Hematopoietic multipotent progenitor cell treated with erythropoietin and hydrocortisone succinate and interleukin-3 and kit ligand, for 17 days (in vitro differentiated cells): Measurements from ENCODE around the gene NR5A1.

Source experiments
- DNase-seq: peaks from one replicate; pipeline ENCODE4 v3.0.0-alpha.2; 2015; ENCODE audit warnings: low spot score

The NR5A1 gene

DNA sequence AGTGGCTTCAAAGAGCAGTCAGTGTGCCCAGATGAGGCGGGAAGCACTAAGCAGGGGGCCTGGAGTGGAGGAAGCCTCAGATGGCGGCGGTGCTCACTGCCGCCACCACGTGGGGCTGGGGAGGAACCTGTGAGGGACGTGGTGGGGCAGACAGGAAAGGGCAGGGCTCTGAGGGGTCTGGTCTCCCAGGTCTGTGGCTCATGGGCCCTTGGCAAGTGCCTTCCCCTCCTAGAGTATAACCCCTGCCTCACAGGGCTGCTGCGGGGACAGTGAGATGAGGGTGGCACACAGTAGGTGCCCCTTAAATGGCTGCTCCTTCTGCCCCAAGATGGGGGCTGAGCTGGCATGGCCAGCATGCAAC lies 26.6 kb downstream of the NR5A1 start:
- no peak for DNase-seq

- DNase-seq = no peak
These were observed 27.1 kb downstream of the NR5A1 start for GRCh38 chr9:124479947-124480620.

- no peak for DNase-seq
These were observed 27.8 kb downstream of the NR5A1 start for GRCh38 chr9:124479371-124479770.

DNA sequence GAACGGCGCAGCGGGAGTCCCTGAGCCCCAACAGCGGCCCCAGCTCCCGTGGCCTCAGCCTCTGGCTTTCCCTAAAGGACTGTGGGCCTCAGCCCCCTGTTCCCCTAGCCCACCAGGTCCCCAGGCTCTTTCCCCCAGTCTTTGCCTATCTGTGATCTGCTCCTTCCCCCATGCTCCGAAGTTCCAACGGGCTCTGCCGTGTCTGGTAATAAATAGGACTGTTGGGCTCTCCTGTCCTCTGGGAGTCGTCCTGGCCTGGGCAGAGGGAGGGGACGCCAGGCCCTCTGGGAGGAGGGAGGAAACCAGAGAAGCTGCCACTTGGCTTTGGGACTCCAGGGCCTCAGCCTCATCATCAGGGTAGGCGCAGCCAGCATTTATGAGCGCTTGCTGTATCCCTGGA lies 28.8 kb downstream of the NR5A1 start:
- DNase-seq = no peak

- DNase-seq = no peak
These were observed 29.4 kb downstream of the NR5A1 start for GRCh38 chr9:124477648-124478285.

DNA sequence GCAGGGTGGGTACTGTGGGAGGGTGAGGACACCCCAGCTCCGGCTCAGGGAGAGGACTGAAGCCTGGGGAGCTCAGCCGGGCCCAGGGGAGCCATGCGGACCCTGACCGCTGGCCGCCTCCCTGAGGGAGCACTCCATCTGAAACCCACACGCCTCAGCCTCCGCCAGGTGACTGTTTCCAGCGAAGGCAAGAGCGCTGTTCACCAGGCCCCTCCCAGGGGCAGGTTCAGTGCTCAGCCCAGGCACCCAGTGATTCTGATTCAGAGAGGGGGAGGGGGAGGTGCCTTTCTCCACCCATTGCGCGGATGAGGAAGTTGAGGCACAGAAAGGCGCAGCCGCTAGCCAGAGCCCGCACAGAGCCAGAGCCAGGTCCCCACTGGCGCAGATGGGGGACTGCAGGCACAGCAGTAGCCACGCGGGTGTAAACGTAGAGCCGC lies 30.0 kb downstream of the NR5A1 start:
- DNase-seq = no peak

DNA sequence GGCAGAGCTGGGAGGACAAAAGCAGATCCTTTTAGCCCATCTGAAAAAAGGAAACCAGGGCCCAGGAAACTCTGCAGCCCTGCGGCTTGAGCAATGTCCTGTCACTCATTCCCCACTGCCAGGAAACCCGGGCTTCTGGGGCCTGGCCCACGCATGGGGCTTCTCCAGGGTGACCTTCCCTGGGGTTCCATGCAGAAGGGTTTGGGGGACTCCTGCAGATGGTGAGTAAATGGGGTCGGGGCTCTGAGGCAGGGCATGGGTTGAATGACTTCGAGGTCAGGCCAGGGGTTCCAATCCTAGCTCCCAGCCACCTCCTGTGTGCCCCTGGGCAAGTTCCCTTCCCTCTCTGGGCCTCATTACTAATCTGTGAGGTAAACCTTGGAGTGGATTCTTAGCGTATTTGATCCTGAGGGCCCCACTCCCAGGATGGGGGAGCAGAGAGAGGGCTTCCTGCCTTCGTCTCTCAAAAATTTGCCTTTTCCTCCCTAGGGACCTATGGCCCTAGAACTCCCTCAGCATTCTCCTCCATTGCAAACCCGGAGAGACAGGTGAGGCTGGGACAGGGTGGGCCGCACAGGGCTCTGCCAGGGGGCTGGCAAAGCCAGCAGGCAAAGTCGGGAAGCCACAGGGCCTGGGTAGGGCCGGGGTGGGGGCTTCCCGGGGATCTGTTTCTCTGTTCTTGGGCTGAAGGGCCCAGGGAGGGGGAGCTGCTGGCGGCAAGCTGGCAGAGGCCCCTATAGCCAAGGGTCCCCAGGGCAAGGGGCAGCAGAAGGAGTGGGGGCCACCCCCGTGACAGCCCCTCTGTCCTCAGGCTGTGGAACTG lies 31.1 kb downstream of the NR5A1 start:
- DNase-seq = no peak

- DNase-seq = no peak
These were observed 31.9 kb downstream of the NR5A1 start for GRCh38 chr9:124475158-124475867.

DNA sequence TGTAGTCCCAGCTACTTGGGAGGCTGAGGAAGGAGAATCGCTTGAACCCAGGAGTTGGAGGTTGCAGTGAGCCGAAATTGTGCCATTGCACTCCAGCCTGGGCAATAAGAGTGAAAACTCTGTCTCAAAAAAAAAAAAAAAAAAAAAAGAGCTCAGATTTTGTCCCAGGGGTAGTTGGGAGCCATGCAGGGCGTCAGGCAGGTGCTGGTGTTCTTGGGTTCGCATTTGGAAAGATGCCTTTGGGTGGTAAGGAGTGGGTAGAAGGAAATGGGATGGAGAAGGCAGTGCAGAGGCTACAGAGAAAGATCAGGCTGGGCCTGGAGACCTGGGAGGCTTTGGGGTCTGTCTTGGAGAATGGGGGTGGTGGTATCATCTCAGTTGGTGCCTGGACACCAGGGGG lies 33.0 kb downstream of the NR5A1 start:
- no peak for DNase-seq

- no peak for DNase-seq
These were observed 33.9 kb downstream of the NR5A1 start for GRCh38 chr9:124473310-124473709.

- no peak for DNase-seq
These were observed 34.4 kb downstream of the NR5A1 start for GRCh38 chr9:124472770-124473169.

GRCh38 chr9:124471761-124472160 lies 35.4 kb downstream of the NR5A1 start:
- DNase-seq = no peak

GRCh38 chr9:124470726-124471125 lies 36.5 kb downstream of the NR5A1 start:
- DNase-seq = no peak

DNA sequence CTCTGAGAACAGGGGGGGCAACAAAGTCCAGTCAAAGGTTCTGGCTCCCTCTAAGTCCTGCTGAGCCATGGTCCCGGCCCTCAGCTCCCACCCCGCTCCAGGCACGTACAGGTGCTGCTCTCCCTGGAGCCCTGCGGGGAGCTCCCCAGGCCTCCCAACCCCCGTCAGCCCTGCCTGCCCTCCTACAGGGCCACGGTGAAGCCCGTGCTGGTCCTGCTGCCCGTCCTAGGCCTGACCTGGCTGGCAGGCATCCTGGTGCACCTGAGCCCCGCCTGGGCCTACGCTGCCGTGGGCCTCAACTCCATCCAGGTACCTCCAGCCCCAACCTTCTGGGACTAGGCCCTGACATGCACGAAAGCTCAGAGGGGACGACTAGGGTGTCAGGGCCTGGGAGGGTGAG lies 36.9 kb downstream of the NR5A1 start:
- no peak for DNase-seq

GRCh38 chr9:124469011-124469832 lies 38.0 kb downstream of the NR5A1 start:
- no peak for DNase-seq

- DNase-seq = no peak
These were observed 39.0 kb downstream of the NR5A1 start for GRCh38 chr9:124468061-124468740.

- DNase-seq = no peak
These were observed 39.7 kb downstream of the NR5A1 start for GRCh38 chr9:124467410-124468060.

DNA sequence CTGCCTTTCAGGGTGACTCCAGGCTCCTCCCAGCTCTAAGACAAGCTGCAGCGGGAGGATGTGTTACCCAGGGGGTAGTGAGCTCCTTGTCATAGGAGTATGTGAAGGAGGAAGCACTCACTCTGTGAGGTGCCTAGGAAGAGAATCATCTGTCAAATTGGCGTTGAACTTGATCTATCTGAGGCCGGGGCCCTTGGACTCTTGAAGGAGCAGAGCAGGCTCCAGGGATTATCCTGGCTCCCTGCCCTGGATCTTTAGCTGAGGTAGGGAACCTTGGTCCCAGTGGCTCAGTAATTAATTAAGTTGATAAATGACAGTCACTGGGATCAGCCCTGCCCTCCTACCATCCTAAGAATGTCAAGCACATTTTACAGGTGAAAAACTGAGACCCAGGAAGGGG lies 41.5 kb downstream of the NR5A1 start:
- DNase-seq = no peak

DNA sequence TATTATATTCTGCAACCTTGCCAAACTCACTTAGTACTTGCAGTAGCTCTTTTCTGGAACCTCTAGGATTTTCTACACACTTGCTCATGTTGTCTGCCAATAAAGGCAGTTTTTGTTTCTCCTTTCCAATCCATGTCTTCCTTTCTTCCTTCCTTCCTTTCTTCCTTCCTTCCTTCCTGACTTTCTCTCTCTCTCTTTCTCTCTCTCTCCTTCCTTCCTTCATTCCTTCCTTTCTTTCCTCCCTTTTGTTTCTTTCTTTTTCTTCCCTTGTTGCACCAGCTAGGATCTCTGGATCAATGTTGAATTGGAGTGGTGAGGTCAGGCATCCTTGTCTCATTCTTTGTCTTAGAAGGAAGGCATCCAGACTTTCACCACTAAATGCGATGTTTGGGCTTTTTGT lies 44.5 kb downstream of the NR5A1 start:
- DNase-seq = no peak

GRCh38 chr9:124458441-124458840 lies 48.8 kb downstream of the NR5A1 start:
- DNase-seq = no peak
